CD4-positive, alpha-beta T cell treated with Interleukin-4 for 4 hours (primary cell): ENCODE results near the gene PIK3CA.
"Not testable (repeated sequence)": the region's sequence is repeated elsewhere in the genome, so short reads cannot be mapped to it uniquely, and the experiment has no call there.

Experiments used
- DNase-seq: peaks from one replicate; pipeline ENCODE4 v3.0.0-alpha.2; 2020

The PIK3CA gene

GRCh38 chr3:179147873-179148615, at the start of gene PIK3CA:
TSS of gene PIK3CA (plus strand) at chr3:179148357. CDS start at chr3:179198826, 50,469 bp downstream.
- peak; percentile 98 for DNase-seq

- DNase-seq, result no peak
Measured at GRCh38 chr3:179098388-179099077, 49.6 kb upstream of the PIK3CA start.

- DNase-seq, result no peak
Measured at GRCh38 chr3:179100652-179101051, 47.5 kb upstream of the PIK3CA start.

- DNase-seq, result no peak
Measured at GRCh38 chr3:179105881-179106280, 42.3 kb upstream of the PIK3CA start.

GRCh38 chr3:179107617-179108016, 40.5 kb upstream of the PIK3CA start:
- DNase-seq, result no peak

GRCh38 chr3:179108086-179108485, 40.1 kb upstream of the PIK3CA start:
- DNase-seq, result no peak

GRCh38 chr3:179113903-179114302, 34.3 kb upstream of the PIK3CA start:
- DNase-seq, result no peak

GRCh38 chr3:179115444-179115843, 32.7 kb upstream of the PIK3CA start:
- DNase-seq, result not testable (repeated sequence)

- DNase-seq, result no peak
Measured at GRCh38 chr3:179116816-179117215, 31.3 kb upstream of the PIK3CA start.

GRCh38 chr3:179132191-179132890, 15.8 kb upstream of the PIK3CA start:
- not testable (repeated sequence) for DNase-seq

GRCh38 chr3:179133575-179133974, 14.6 kb upstream of the PIK3CA start:
- no peak for DNase-seq

GRCh38 chr3:179136195-179136594, 12.0 kb upstream of the PIK3CA start:
- no peak for DNase-seq

- DNase-seq, result no peak
Measured at GRCh38 chr3:179141890-179142289, 6.3 kb upstream of the PIK3CA start.

- peak; percentile 81 for DNase-seq
Measured at GRCh38 chr3:179146911-179147513, 1.1 kb upstream of the PIK3CA start.

- no peak for DNase-seq
Measured at GRCh38 chr3:179147514-179147872, 664 bp upstream of the PIK3CA start.

GRCh38 chr3:179148616-179149405, 654 bp downstream of the PIK3CA start:
- DNase-seq, result peak; percentile 89

GRCh38 chr3:179149406-179149867, 1.3 kb downstream of the PIK3CA start:
- peak; percentile 75 for DNase-seq

- DNase-seq, result no peak
Measured at GRCh38 chr3:179149951-179150350, 1.8 kb downstream of the PIK3CA start.

- DNase-seq, result no peak
Measured at GRCh38 chr3:179150610-179151009, 2.5 kb downstream of the PIK3CA start.

GRCh38 chr3:179151474-179151873, 3.3 kb downstream of the PIK3CA start:
- no peak for DNase-seq

- DNase-seq, result no peak
Measured at GRCh38 chr3:179156170-179156569, 8.0 kb downstream of the PIK3CA start.

- no peak for DNase-seq
Measured at GRCh38 chr3:179156775-179157174, 8.6 kb downstream of the PIK3CA start.
